Measurements from ENCODE around the gene DNAH17. TPM values are rescaled to one million over a fixed set of nuclear protein-coding genes. Genes with fewer than 3 reads are reported as not detected.

Gene DNAH17
- total RNA-seq, 1 donor from 2014 or later, result not detected

- H3K9me3 ChIP-seq (ENCODE audit: low read depth), result no peaks in the 10 kb centered on the region
- H3K27me3 ChIP-seq, result peaks cover 3% of the 10 kb centered on the region
- no peak for DNase-seq (ENCODE audit: low spot score)
- H2AFZ ChIP-seq (replicated peaks), result no peak overlapping the region
- TF ChIP-seq EZH2phosphoT487 (IDR thresholded peaks at IDR 0.05) (no peak), EZH2 (IDR thresholded peaks at IDR 0.05) (no peak)
- TF ChIP-seq, protein P1, sequence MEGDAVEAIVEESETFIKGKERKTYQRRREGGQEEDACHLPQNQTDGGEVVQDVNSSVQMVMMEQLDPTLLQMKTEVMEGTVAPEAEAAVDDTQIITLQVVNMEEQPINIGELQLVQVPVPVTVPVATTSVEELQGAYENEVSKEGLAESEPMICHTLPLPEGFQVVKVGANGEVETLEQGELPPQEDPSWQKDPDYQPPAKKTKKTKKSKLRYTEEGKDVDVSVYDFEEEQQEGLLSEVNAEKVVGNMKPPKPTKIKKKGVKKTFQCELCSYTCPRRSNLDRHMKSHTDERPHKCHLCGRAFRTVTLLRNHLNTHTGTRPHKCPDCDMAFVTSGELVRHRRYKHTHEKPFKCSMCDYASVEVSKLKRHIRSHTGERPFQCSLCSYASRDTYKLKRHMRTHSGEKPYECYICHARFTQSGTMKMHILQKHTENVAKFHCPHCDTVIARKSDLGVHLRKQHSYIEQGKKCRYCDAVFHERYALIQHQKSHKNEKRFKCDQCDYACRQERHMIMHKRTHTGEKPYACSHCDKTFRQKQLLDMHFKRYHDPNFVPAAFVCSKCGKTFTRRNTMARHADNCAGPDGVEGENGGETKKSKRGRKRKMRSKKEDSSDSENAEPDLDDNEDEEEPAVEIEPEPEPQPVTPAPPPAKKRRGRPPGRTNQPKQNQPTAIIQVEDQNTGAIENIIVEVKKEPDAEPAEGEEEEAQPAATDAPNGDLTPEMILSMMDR (IDR thresholded peaks at IDR 0.05), result no peak
- H3K9me3 Mint-ChIP-seq, result peaks cover 13% of the 10 kb centered on the region
- no peak overlapping the region for H3K27ac ChIP-seq
- H4K20me1 ChIP-seq (ENCODE audit: low read depth), result no peaks in the 10 kb centered on the region
- H3K4me3 Mint-ChIP-seq, result no peak overlapping the region
- peaks cover 7% of the 10 kb centered on the region for H3K27me3 Mint-ChIP-seq (ENCODE audit: insufficient read depth, low read depth)
- no peak overlapping the region for H3K27ac Mint-ChIP-seq
- H3K4me2 ChIP-seq, result no peak overlapping the region
- H3K4me1 Mint-ChIP-seq, result no peaks in the 10 kb centered on the region
- H3F3A ChIP-seq (ENCODE audit: low read depth), result no peaks in the 10 kb centered on the region
- H3K9ac ChIP-seq, result no peak overlapping the region
- H3K4me1 ChIP-seq, result no peaks in the 10 kb centered on the region
- H3K79me2 ChIP-seq (ENCODE audit: low read depth), result no peaks in the 10 kb centered on the region
- no peak overlapping the region for H3K4me3 ChIP-seq
- no peaks in the 10 kb centered on the region for H3K36me3 ChIP-seq
- no peaks in the 10 kb centered on the region for H3K36me3 Mint-ChIP-seq
These were observed 39.8 kb upstream of the DNAH17 start for GRCh38 chr17:78616946-78617345.

DNA sequence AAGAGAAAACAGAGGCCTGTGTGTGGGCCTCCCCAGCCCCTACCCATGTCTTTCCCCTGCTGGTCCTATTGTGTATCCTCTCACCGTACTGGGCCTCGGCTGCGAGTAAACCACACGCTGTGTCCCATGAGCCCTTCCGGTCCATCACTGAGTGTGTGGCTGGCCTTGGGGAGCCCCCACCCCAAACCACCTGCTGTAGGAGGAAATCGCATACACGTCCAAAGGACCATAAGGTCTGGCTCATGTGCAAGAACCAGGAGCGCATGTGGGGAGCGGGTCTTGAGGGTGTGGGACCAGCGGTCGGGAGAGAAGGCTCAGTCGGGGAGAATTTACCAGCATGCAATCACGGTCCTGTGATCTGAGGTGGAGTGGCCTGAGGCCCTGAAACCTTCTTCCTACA, 38.4 kb upstream of the DNAH17 start:
- no peak overlapping the region for H3K4me2 ChIP-seq
- Mint-ChIP-seq H3K9me3 (peaks cover 13% of the 10 kb centered on the region), H3K36me3 (no peaks in the 10 kb centered on the region), H3K27ac (no peak overlapping the region), H3K4me3 (no peak overlapping the region), H3K4me1 (no peaks in the 10 kb centered on the region), H3K27me3 (ENCODE audit: insufficient read depth, low read depth) (peaks cover 5% of the 10 kb centered on the region)
- TF ChIP-seq, protein P1 (IDR thresholded peaks at IDR 0.05), result no peak
- TF ChIP-seq EZH2 (IDR thresholded peaks at IDR 0.05) (no peak), EZH2phosphoT487 (IDR thresholded peaks at IDR 0.05) (no peak)
- H3K27ac ChIP-seq, result no peak overlapping the region
- H3K9ac ChIP-seq, result no peak overlapping the region
- H3K36me3 ChIP-seq, result no peaks in the 10 kb centered on the region
- H4K20me1 ChIP-seq (ENCODE audit: low read depth), result no peaks in the 10 kb centered on the region
- H3K4me3 ChIP-seq, result no peak overlapping the region
- no peaks in the 10 kb centered on the region for H3K4me1 ChIP-seq
- DNase-seq (ENCODE audit: low spot score), result no peak
- no peaks in the 10 kb centered on the region for H3F3A ChIP-seq (ENCODE audit: low read depth)
- H3K27me3 ChIP-seq, result peaks cover 4% of the 10 kb centered on the region
- no peaks in the 10 kb centered on the region for H3K79me2 ChIP-seq (ENCODE audit: low read depth)
- H3K9me3 ChIP-seq (ENCODE audit: low read depth), result no peaks in the 10 kb centered on the region
- no peak overlapping the region for H2AFZ ChIP-seq (replicated peaks)

- Histone ChIP-seq H3F3A (ENCODE audit: low read depth) (no peaks in the 10 kb centered on the region), H3K9me3 (ENCODE audit: low read depth) (no peaks in the 10 kb centered on the region), H3K4me3 (no peak overlapping the region), H3K27ac (no peak overlapping the region), H3K79me2 (ENCODE audit: low read depth) (no peaks in the 10 kb centered on the region), H3K4me2 (no peak overlapping the region), H3K4me1 (no peaks in the 10 kb centered on the region), H2AFZ (replicated peaks) (no peak overlapping the region), H3K9ac (no peak overlapping the region), H4K20me1 (ENCODE audit: low read depth) (no peaks in the 10 kb centered on the region), H3K27me3 (peaks cover 4% of the 10 kb centered on the region), H3K36me3 (no peaks in the 10 kb centered on the region)
- no peak overlapping the region for H3K4me3 Mint-ChIP-seq
- DNase-seq (ENCODE audit: low spot score), result no peak
- no peaks in the 10 kb centered on the region for H3K36me3 Mint-ChIP-seq
- TF ChIP-seq, protein P1 (IDR thresholded peaks at IDR 0.05), result no peak
- TF ChIP-seq EZH2 (IDR thresholded peaks at IDR 0.05), result no peak
- no peak for TF ChIP-seq EZH2phosphoT487 (IDR thresholded peaks at IDR 0.05)
- H3K4me1 Mint-ChIP-seq, result no peaks in the 10 kb centered on the region
- no peak overlapping the region for H3K27ac Mint-ChIP-seq
- H3K27me3 Mint-ChIP-seq (ENCODE audit: insufficient read depth, low read depth), result peaks cover 5% of the 10 kb centered on the region
- peaks cover 6% of the 10 kb centered on the region for H3K9me3 Mint-ChIP-seq
These were observed 36.2 kb upstream of the DNAH17 start for GRCh38 chr17:78613416-78613815.
